CD4-positive, alpha-beta memory T cell (primary cell): Measurements from ENCODE around the gene DUSP19. TPM values are rescaled to one million over a fixed set of nuclear protein-coding genes. Genes with fewer than 3 reads are reported as not detected.

Experiments used
- CTCF ChIA-PET: fragments of 350-600 bp; sonication (Branson Sonifier 250); formaldehyde crosslinking; loops from one replicate; lab custom pipeline; 2021; ENCODE audit warnings: inconsistent platforms; ENCODE audit not compliant: partially characterized antibody; lab: Charles Lee
- POLR2A ChIA-PET: fragments of 350-600 bp; sonication (Branson Sonifier 250); formaldehyde crosslinking; loops from one replicate; lab custom pipeline; 2021; ENCODE audit not compliant: partially characterized antibody; lab: Charles Lee
- DNase-seq, 5 donors: peaks; one replicate each; pipeline versions ENCODE4 v3.0.0 to v3.0.0-alpha.2; 2020 to 2022; ENCODE audit warnings: mixed read lengths in 1 of 5
- H3K27ac ChIP-seq: one replicate; pipeline ENCODE4 v1.7.0; 2013; ENCODE audit warnings: low read depth, low read length
- H3K27me3 ChIP-seq: 2 replicates; pipeline ENCODE4 v1.7.0; 2013; ENCODE audit warnings: mild to moderate bottlenecking, low read length, moderate library complexity; ENCODE audit not compliant: insufficient read depth
- H3K36me3 ChIP-seq: 2 replicates; pipeline ENCODE4 v1.7.0; 2013; ENCODE audit warnings: mild to moderate bottlenecking, low read length, moderate library complexity; ENCODE audit not compliant: insufficient read depth
- H3K4me1 ChIP-seq: 2 replicates; pipeline ENCODE4 v1.7.0; 2013; ENCODE audit warnings: mild to moderate bottlenecking, low read length, moderate library complexity; ENCODE audit not compliant: insufficient read depth
- H3K4me3 ChIP-seq, 2 donors: one replicate each; pipeline ENCODE4 v1.7.0; 2013; ENCODE audit warnings: low read length in 2 of 2, mild to moderate bottlenecking in 1 of 2
- H3K9me3 ChIP-seq, 2 donors: one replicate each; pipeline ENCODE4 v1.7.0; 2013; ENCODE audit warnings: low read length in 2 of 2, control low read depth in 1 of 2; ENCODE audit not compliant: control insufficient read depth in 1 of 2
- H3K27ac Mint-ChIP-seq, 7 donors: one replicate each; pipeline ENCODE4 v1.8.0; 2020 to 2021; ENCODE audit warnings: mixed read lengths in 7 of 7, mild to moderate bottlenecking in 6 of 7, inconsistent platforms in 3 of 7, moderate library complexity in 3 of 7
- H3K27me3 Mint-ChIP-seq, 2 donors: one replicate each; pipeline ENCODE4 v1.8.0; 2020 to 2021; ENCODE audit warnings: mixed read lengths in 2 of 2
- H3K36me3 Mint-ChIP-seq, 2 donors: one replicate each; pipeline ENCODE4 v1.8.0; 2020 to 2021; ENCODE audit warnings: mixed read lengths in 2 of 2, inconsistent platforms in 1 of 2, mild to moderate bottlenecking in 1 of 2
- H3K4me1 Mint-ChIP-seq, 4 donors: one replicate each; pipeline ENCODE4 v1.8.0; 2020 to 2021; ENCODE audit warnings: mixed read lengths in 4 of 4, mild to moderate bottlenecking in 1 of 4
- H3K4me3 Mint-ChIP-seq, 8 donors: one replicate each; pipeline ENCODE4 v1.8.0; 2020 to 2021; ENCODE audit warnings: mixed read lengths in 8 of 8, mild to moderate bottlenecking in 7 of 8, moderate library complexity in 6 of 8, inconsistent platforms in 3 of 8
- H3K9me3 Mint-ChIP-seq, 8 donors: one replicate each; pipeline ENCODE4 v1.8.0; 2020 to 2021; ENCODE audit warnings: mixed read lengths in 8 of 8, mild to moderate bottlenecking in 5 of 8, inconsistent platforms in 3 of 8, moderate library complexity in 1 of 8
- intact Hi-C: fragments of 100-400 bp; cut with micrococcal nuclease; formaldehyde crosslinking; loops from one replicate; pipeline ENCODE4 v1.15.1; 2023
- polyA plus RNA-seq, 2 donors: library from polyadenylated mRNA; unstranded; fragments of 300-500 nt; fragmentation: Illumina TruSeq; gene quantifications; one replicate each; pipeline ENCODE4 v1.2.3, GENCODE V29; 2021
- total RNA-seq, 2 experiments: library from RNA; stranded (reverse); gene quantifications; one replicate each; pipeline ENCODE4 v1.2.3, GENCODE V29; 2021

DUSP19 gene
- total and polyA plus RNA-seq, 4 experiments from 2014 or later, result 0.49 to 3.7 (median 2.4) TPM

DNA sequence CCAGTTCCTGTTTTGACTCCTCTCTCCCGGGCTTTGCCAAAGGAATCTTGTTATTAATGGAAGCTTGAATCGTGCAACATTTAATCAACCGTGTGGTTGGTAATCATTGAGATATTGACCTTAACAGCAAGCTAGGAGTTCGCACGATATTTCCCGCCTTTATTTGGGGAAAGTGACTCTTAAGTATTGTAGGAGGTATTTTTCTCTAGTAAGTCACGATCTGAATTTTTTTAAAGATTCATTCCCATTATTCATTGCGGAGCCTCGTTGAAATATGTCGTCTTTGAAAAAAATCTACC is 46.4 kb downstream of the DUSP19 start:
- Mint-ChIP-seq H3K36me3 (peaks cover 6 to 18% of the 10 kb centered on the region in 2 donors), H3K4me3 (peak overlapping the region; percentile 93 to 98 (median 96)), H3K27ac (peak overlapping the region; percentile 97 to 98 (median 98)), H3K9me3 (no peaks in the 10 kb centered on the region), H3K27me3 (peaks cover 5% of the 10 kb centered on the region in 2 donors), H3K4me1 (peaks cover 18 to 36% (median 31%) of the 10 kb centered on the region in 4 donors)
- no peaks in the 10 kb centered on the region for H3K9me3 ChIP-seq
- peak overlapping the region; percentile 73 for H3K27ac ChIP-seq
- CTCF ChIA-PET, result interaction anchor here (0.9 to 1.3 kb wide), 3 partner anchors 46 to 87 kb away, joined by 3 to 4 read pairs (median 3); partner anchors contain the start of gene DUSP19
- peaks cover 24% of the 10 kb centered on the region for H3K4me1 ChIP-seq
- H3K27me3 ChIP-seq, result no peaks in the 10 kb centered on the region
- H3K4me3 ChIP-seq, result peak overlapping the region; percentile 85 to 94
- POLR2A ChIA-PET, result interaction anchor here (0.9 to 2.3 kb wide), 3 partner anchors 46 to 87 kb away, joined by 3 to 11 read pairs (median 5); partner anchors contain the start of genes DUSP19 and NCKAP1
- no peak for DNase-seq
- intact Hi-C loops, result loop anchor here (1.0 kb wide), 3 partner anchors 47 to 409 kb away; partner anchors contain the start of genes DNAJC10, DUSP19 and NCKAP1
- peaks cover 5% of the 10 kb centered on the region for H3K36me3 ChIP-seq

DNA sequence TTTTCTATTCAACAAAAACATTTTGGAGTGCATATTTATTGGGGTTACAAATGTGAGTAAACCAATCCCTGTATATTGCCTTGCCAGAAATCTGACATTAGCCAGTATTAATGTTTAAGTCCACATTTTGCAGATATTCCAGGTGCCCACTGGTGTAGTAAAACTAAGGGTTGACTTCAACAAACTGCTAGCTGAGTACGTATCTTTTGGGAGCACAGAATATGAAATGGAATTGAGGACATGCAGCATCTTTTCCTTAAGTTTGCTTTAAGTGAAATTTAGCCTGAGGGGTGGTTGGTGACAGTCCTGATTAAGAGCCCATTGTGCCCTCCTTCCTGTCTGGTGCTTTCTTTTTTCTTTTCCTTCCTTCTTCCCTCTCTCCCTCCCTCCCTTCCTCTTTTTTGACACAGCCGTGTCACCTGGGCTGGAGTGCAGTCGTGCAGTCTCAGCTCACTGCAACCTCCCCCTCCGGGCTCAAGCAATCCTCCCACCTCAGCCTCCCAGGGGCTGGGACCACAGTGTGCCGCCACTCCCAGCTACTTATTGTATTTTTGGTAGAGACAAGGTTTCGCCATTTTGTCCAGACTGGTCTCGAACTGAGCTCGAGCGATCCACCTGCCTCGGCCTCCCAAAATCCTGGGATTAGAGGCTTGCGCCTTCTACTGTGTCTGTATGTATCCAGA is 47.3 kb downstream of the DUSP19 start:
- POLR2A ChIA-PET, result interaction anchor here (1.0 to 1.6 kb wide), 2 partner anchors 11 to 47 kb away, joined by 3 to 5 read pairs; partner anchors contain the start of gene DUSP19
- Histone ChIP-seq H3K36me3 (peaks cover 5% of the 10 kb centered on the region), H3K27ac (no peak overlapping the region), H3K27me3 (no peaks in the 10 kb centered on the region), H3K4me1 (peaks cover 24% of the 10 kb centered on the region), H3K4me3 (no peak overlapping the region), H3K9me3 (no peaks in the 10 kb centered on the region)
- no peaks in the 10 kb centered on the region for H3K9me3 Mint-ChIP-seq
- peaks cover 18 to 36% (median 31%) of the 10 kb centered on the region in 4 donors for H3K4me1 Mint-ChIP-seq
- H3K27ac Mint-ChIP-seq, result peak overlapping the region in 3 of 7 donors; percentile 12 to 97 (median 79)
- CTCF ChIA-PET, result interaction anchor here (1.3 to 1.4 kb wide), 2 partner anchors 9 to 47 kb away, joined by 3 to 4 read pairs; partner anchors contain the start of gene DUSP19
- H3K36me3 Mint-ChIP-seq, result peaks cover 6 to 24% of the 10 kb centered on the region in 2 donors
- intact Hi-C loops, result no loop called here
- DNase-seq, result no peak
- peaks cover under 1 to 2% of the 10 kb centered on the region in 2 donors for H3K27me3 Mint-ChIP-seq
- H3K4me3 Mint-ChIP-seq, result peak overlapping the region; percentile 93 to 98 (median 96)

- CTCF ChIA-PET, result interaction anchor here (1.4 kb wide), 1 partner anchor 8 kb away, joined by 3 read pairs; no protein-coding TSS in a partner anchor
- peak overlapping the region in 4 of 8 donors; percentile 48 to 97 (median 78) for H3K4me3 Mint-ChIP-seq
- no peak for DNase-seq
- no peaks in the 10 kb centered on the region for H3K9me3 Mint-ChIP-seq
- H3K9me3 ChIP-seq, result no peaks in the 10 kb centered on the region
- peaks cover 15 to 32% of the 10 kb centered on the region in 2 donors for H3K36me3 Mint-ChIP-seq
- peaks cover 24% of the 10 kb centered on the region for H3K4me1 ChIP-seq
- peaks cover 5% of the 10 kb centered on the region for H3K36me3 ChIP-seq
- H3K27ac ChIP-seq, result no peak overlapping the region
- H3K4me1 Mint-ChIP-seq, result peaks cover 20 to 43% (median 31%) of the 10 kb centered on the region in 4 donors
- no peaks in the 10 kb centered on the region for H3K27me3 ChIP-seq
- H3K27ac Mint-ChIP-seq, result peak overlapping the region in 1 of 7 donors; percentile 97
- POLR2A ChIA-PET, result no interaction called here
- H3K27me3 Mint-ChIP-seq, result peaks cover 0 to 2% of the 10 kb centered on the region in 2 donors
- intact Hi-C loops, result no loop called here
- no peak overlapping the region for H3K4me3 ChIP-seq
Measured at GRCh38 chr2:183126635-183127034, 48.1 kb downstream of the DUSP19 start.

DNA sequence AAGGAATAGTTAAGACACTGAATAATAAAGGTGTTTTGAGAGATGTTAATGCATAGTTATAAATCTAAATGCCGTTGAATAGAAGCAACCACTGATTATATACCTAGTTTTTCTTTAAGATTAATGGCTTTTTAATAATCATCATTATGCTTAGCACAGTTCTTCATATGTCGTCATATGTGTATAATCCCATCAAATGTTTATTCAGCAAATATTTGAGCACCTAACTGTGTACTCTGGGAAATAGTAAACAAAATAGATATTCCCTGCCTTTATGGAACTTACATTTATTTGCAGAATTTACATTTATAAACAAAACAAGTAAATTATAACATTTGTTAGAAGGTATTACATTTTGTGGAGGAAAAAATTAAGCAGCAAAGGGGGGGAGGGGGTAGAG is 55.5 kb downstream of the DUSP19 start:
- H3K36me3 ChIP-seq, result peaks cover 5% of the 10 kb centered on the region
- Mint-ChIP-seq H3K4me3 (no peak overlapping the region), H3K4me1 (peaks cover 5 to 9% (median 8%) of the 10 kb centered on the region in 4 donors), H3K27ac (no peak overlapping the region), H3K27me3 (no peaks in the 10 kb centered on the region), H3K9me3 (no peaks in the 10 kb centered on the region), H3K36me3 (peaks cover 43 to 46% of the 10 kb centered on the region in 2 donors)
- intact Hi-C loops, result no loop called here
- H3K27me3 ChIP-seq, result no peaks in the 10 kb centered on the region
- ChIA-PET CTCF (no interaction called here), POLR2A (no interaction called here)
- no peaks in the 10 kb centered on the region for H3K4me1 ChIP-seq
- no peak overlapping the region for H3K4me3 ChIP-seq
- no peak for DNase-seq
- H3K27ac ChIP-seq, result no peak overlapping the region
- no peaks in the 10 kb centered on the region for H3K9me3 ChIP-seq

DNA sequence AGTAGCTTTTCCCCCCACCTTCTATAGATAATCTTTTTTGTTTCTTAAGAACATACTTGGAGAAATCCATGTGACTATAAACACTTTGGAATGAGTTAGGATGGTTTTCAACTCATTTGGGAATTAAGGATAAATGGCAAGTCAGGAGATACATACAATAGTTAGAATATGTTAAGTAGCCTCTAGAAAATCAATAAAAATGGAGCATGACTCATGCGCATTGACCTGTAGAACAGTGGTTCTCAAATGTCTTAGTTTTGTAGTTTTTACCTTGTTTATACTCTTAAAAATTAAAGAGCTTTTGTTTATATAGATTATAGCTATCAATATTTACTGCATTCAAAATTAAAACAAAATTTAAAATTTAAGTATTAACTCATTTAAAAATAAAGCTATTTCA is 70.4 kb downstream of the DUSP19 start:
- Mint-ChIP-seq H3K4me1 (peaks cover 0 to 15% (median 7%) of the 10 kb centered on the region in 4 donors), H3K9me3 (peaks cover 0 to 9% (median 0%) of the 10 kb centered on the region in 8 donors), H3K36me3 (peaks cover 55 to 69% of the 10 kb centered on the region in 2 donors), H3K27me3 (no peaks in the 10 kb centered on the region), H3K27ac (no peak overlapping the region), H3K4me3 (no peak overlapping the region)
- POLR2A ChIA-PET, result no interaction called here
- DNase-seq, result no peak
- Histone ChIP-seq H3K36me3 (peaks cover 7% of the 10 kb centered on the region), H3K9me3 (no peaks in the 10 kb centered on the region), H3K4me3 (no peak overlapping the region), H3K27ac (no peak overlapping the region), H3K27me3 (no peaks in the 10 kb centered on the region), H3K4me1 (no peaks in the 10 kb centered on the region)
- intact Hi-C loops, result no loop called here
- CTCF ChIA-PET, result no interaction called here

DNA sequence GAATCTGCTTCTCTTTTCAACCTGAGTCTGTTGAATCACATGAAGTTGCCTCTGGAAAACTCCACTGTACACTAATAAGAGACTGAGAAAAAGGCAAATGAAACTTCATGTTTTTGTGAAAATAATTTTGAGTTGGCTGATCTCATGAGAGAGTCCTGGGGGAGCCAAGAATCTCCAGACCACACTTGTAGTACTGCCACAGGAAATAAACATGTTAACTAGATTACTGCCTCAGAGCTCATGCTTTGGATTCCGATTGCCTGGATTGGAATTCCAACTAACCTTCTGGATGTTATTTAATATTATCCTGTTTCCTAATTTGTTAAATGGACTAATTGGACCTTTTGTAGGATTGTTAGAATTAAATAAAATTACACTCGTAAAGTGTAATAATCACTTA is 70.9 kb downstream of the DUSP19 start:
- ChIA-PET POLR2A (no interaction called here), CTCF (no interaction called here)
- peaks cover 4% of the 10 kb centered on the region for H3K36me3 ChIP-seq
- no peak overlapping the region for H3K4me3 Mint-ChIP-seq
- no peaks in the 10 kb centered on the region for H3K27me3 Mint-ChIP-seq
- intact Hi-C loops, result no loop called here
- H3K27me3 ChIP-seq, result no peaks in the 10 kb centered on the region
- DNase-seq, result no peak
- no peak overlapping the region for H3K27ac ChIP-seq
- no peaks in the 10 kb centered on the region for H3K4me1 ChIP-seq
- H3K9me3 ChIP-seq, result no peaks in the 10 kb centered on the region
- H3K4me3 ChIP-seq, result no peak overlapping the region
- peaks cover 0 to 4% (median 0%) of the 10 kb centered on the region in 8 donors for H3K9me3 Mint-ChIP-seq
- H3K36me3 Mint-ChIP-seq, result peaks cover 55 to 69% of the 10 kb centered on the region in 2 donors
- peaks cover 0 to 15% (median 7%) of the 10 kb centered on the region in 4 donors for H3K4me1 Mint-ChIP-seq
- no peak overlapping the region for H3K27ac Mint-ChIP-seq
